ENCODE data around the gene PEAK1.

DNA sequence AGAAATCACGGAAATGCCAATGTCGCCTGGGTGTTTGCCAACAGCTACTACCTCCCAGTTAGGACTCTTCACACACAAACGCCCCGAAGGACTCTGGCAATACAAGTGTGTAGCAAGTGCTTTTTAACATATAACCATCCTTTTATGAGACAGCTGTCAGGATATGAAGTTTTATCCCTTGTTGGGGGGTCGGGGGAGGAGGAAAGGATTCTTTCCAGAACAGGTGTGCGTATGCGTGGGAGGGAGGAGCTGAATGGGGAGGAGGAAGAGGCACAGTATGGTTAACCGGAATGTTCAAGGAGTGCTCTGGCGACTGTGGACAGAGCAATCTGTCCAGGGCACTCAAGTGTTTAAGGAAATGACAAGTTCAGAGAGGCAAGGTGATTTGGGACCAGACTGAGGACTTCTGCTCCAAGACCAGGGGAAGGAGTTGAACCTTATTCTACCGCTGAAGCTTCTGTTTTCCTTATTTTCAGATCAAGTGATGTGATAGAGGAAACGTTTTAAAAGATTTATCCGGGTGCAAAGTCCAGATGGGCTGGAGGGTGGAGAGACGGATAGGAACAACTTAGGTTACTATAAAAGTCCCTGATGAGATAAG is 350.3 kb downstream of the PEAK1 start:
- TF ChIP-seq, protein P1, sequence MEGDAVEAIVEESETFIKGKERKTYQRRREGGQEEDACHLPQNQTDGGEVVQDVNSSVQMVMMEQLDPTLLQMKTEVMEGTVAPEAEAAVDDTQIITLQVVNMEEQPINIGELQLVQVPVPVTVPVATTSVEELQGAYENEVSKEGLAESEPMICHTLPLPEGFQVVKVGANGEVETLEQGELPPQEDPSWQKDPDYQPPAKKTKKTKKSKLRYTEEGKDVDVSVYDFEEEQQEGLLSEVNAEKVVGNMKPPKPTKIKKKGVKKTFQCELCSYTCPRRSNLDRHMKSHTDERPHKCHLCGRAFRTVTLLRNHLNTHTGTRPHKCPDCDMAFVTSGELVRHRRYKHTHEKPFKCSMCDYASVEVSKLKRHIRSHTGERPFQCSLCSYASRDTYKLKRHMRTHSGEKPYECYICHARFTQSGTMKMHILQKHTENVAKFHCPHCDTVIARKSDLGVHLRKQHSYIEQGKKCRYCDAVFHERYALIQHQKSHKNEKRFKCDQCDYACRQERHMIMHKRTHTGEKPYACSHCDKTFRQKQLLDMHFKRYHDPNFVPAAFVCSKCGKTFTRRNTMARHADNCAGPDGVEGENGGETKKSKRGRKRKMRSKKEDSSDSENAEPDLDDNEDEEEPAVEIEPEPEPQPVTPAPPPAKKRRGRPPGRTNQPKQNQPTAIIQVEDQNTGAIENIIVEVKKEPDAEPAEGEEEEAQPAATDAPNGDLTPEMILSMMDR (IDR thresholded peaks at IDR 0.05; ENCODE audit: insufficient read depth, low read length, poor library complexity, severe bottlenecking) = no peak
- TF ChIP-seq EZH2phosphoT487 (conservative IDR thresholded peaks at IDR 0.05; ENCODE audit: low read length) = no peak

All from SU-DHL-6 (cell line).